GM21619 (cell line): ENCODE data around the gene CST8.
A peak's percentile ranks its signal among the peaks of the same experiment; 100 is the strongest.

Experiments used
- ATAC-seq: cut with Tn5 transposase; IDR thresholded peaks from one replicate; pipeline ENCODE4 v1.9.1; 2021; ENCODE audit not compliant: unreplicated experiment

Gene CST8

GRCh38 chr20:23475395-23475794, 15.5 kb upstream of the CST8 start:
- no peak for ATAC-seq

GRCh38 chr20:23476015-23476754, 14.7 kb upstream of the CST8 start:
- ATAC-seq = no peak

- ATAC-seq = no peak
These were observed 13.7 kb upstream of the CST8 start for GRCh38 chr20:23477223-23477622.

GRCh38 chr20:23479043-23479442, 11.9 kb upstream of the CST8 start:
- ATAC-seq = no peak

DNA sequence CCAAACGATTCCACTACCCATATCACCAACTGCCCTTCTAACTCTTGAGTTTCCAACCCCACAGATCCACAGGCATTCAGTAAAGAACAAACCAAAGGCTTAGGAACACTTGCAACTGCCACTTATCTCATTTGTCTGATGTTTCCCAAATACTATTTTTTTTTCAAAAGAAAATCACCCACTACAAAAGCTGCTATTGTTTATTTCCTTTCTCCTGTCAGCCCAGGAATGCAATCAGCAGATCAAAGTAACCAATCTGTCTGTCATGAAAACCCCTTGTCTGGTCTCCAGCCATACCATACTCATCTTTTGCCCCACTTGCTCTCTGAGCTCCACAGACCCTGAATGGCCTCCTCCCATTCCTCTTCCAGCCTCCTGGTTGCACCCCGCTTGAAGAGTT, 8.8 kb upstream of the CST8 start:
- ATAC-seq = no peak

GRCh38 chr20:23484081-23484480, 6.8 kb upstream of the CST8 start:
- no peak for ATAC-seq

- ATAC-seq = no peak
These were observed 2.4 kb upstream of the CST8 start for GRCh38 chr20:23488470-23488869.

DNA sequence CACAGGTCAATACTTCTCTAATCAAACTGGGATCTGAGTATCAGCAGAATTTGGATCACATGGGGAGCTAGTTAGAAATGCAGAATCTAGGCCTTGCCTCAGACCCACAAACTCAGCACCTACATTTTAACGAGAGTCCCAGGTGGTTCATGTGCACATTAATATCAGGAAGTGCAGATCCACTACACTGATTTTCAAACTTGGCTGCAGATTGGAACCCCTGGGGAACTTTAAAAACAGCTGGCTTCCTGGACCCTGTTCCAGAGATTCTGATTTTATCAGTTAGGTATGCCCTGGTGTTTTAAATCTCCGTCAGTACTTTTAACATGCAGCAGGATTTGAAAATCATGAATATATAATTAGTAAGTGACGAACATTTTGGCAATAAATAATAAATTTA, 1.9 kb upstream of the CST8 start:
- ATAC-seq = no peak

GRCh38 chr20:23492292-23492691, 1.4 kb downstream of the CST8 start:
- no peak for ATAC-seq

DNA sequence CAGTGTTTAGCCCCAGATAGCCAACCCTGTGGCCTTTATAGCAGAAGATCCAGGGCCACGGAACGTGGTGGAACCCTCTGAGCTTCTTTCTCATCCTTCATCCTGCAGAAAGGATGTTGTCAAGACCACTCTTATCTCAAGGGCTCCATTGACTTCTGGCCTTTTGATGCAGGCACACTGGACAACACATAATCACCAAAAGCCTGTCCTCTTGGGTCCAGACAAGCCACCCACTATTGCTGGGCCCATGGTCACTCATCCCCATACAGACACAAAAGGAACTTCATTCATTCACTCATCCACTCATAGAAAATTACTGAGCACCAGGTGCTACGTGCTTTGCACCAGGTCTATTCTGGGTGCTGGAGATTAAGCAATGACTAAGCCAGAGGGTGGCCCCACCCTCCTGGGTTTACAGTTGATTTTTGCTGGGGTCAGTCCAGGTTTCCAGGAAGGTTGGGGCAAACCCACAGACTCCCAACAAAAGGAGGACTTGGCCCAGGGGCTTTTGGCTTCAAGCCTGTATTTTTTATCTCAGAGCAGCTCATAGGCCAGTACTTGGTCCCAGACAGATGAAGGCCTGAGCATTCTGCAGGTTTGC, 2.4 kb downstream of the CST8 start:
- ATAC-seq = no peak

GRCh38 chr20:23497536-23497935, 6.6 kb downstream of the CST8 start:
- ATAC-seq = peak; percentile 56

- ATAC-seq = no peak
These were observed 11.0 kb downstream of the CST8 start for GRCh38 chr20:23501926-23502325.

DNA sequence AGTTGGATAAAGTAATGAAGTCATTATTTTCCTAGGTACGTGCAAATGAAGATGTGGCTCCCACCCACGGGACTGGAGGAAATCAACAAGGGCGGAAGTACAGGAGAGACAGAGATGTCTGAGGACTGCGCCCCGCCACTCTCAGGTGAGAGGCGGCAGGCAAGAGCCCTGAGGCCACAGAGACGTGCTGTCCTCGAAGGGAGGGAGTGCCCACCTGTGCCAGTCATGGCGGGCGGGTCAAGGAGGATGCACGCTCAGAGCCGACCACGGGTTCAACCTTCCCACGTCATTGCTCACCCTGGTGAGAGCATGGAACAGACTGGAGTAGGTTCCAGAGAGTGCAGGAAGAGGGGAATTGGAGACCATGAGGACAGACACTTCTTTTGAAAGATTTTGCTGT, 12.7 kb downstream of the CST8 start:
- ATAC-seq = no peak

DNA sequence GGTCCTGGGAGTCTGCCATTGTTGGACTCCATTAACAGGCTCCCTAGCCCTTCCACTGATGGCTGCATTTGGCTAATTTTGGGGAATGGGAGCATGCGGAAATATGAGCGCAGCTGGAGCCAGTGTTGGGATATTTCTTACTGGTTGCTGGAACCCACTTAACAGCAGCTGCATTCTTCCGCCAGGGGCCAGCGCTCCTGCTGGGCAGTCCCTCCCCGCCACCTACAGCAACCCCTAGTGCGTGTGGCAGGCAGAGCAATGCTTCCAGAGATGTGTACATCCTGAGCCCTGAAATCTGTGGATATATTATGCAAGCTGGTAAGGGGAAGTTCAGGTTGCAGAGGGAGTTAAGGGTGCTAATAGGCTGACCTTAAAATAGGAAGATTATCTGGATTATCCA, 16.4 kb downstream of the CST8 start:
- ATAC-seq = no peak

GRCh38 chr20:23508449-23509229, 17.7 kb downstream of the CST8 start:
- no peak for ATAC-seq

- ATAC-seq = no peak
These were observed 18.5 kb downstream of the CST8 start for GRCh38 chr20:23509247-23509913.

- no peak for ATAC-seq
These were observed 19.2 kb downstream of the CST8 start for GRCh38 chr20:23510000-23510590.

DNA sequence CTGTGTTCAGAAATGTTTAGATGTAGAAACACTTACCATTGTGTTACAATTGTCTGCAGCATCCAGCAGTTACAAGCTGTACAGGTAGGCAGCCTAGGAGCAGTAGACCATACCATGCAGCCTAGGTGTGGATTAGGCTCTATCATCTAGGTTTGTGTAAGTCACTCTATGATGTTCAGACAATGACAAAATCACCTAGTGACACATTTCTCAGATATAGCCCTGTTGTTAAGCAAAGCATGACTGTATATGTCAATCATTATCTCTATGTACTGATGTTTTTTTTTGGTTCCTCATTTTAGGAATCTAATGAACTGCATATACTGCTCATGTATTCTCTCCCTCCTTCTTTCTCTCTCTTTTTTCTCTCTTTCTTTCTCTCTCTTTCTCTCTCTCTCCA, 22.2 kb downstream of the CST8 start:
- peak; percentile 76 for ATAC-seq

- no peak for ATAC-seq
These were observed 23.9 kb downstream of the CST8 start for GRCh38 chr20:23514848-23515247.

GRCh38 chr20:23515250-23515939, 24.5 kb downstream of the CST8 start:
- no peak for ATAC-seq

- no peak for ATAC-seq
These were observed 26.8 kb downstream of the CST8 start for GRCh38 chr20:23517719-23518118.
